ENCODE data around the gene C12orf56. TPM values are rescaled to one million over a fixed set of nuclear protein-coding genes. Genes with fewer than 3 reads are reported as not detected.

C12orf56 gene
- polyA plus RNA-seq, 3 donors from 2014 or later: not detected

GRCh38 chr12:64268409-64268808, 122.1 kb downstream of the C12orf56 start:
- Mint-ChIP-seq H3K9me3 (no peaks in the 10 kb centered on the region), H3K36me3 (no peaks in the 10 kb centered on the region), H3K27me3 (ENCODE audit: low read depth in 3 of 3) (peaks cover 0 to 5% (median 0%) of the 10 kb centered on the region in 3 donors), H3K27ac (no peak overlapping the region), H3K4me3 (no peak overlapping the region), H3K4me1 (peaks cover 0 to 9% of the 10 kb centered on the region in 2 donors)
- DNase-seq: no peak

GRCh38 chr12:64265839-64266238, 124.7 kb downstream of the C12orf56 start:
- H3K27me3 Mint-ChIP-seq (ENCODE audit: low read depth in 3 of 3): peaks cover 0 to 5% (median 2%) of the 10 kb centered on the region in 3 donors
- H3K9me3 Mint-ChIP-seq: no peaks in the 10 kb centered on the region
- H3K27ac Mint-ChIP-seq: no peak overlapping the region
- DNase-seq: no peak
- H3K4me3 Mint-ChIP-seq: no peak overlapping the region
- no peaks in the 10 kb centered on the region for H3K36me3 Mint-ChIP-seq
- peaks cover 0 to 9% of the 10 kb centered on the region in 2 donors for H3K4me1 Mint-ChIP-seq

GRCh38 chr12:64261813-64262212, 128.7 kb downstream of the C12orf56 start:
- DNase-seq: no peak
- Mint-ChIP-seq H3K4me3 (no peak overlapping the region), H3K36me3 (no peaks in the 10 kb centered on the region), H3K27me3 (ENCODE audit: low read depth in 3 of 3) (peaks cover 0 to 4% (median 0%) of the 10 kb centered on the region in 3 donors), H3K9me3 (no peaks in the 10 kb centered on the region), H3K4me1 (peaks cover 0 to 9% of the 10 kb centered on the region in 2 donors), H3K27ac (no peak overlapping the region)

GRCh38 chr12:64258576-64258975, 132.0 kb downstream of the C12orf56 start:
- DNase-seq: no peak
- Mint-ChIP-seq H3K27me3 (ENCODE audit: low read depth in 3 of 3) (peaks cover 0 to 4% (median 0%) of the 10 kb centered on the region in 3 donors), H3K4me1 (peaks cover 11 to 13% of the 10 kb centered on the region in 2 donors), H3K9me3 (no peaks in the 10 kb centered on the region), H3K36me3 (no peaks in the 10 kb centered on the region), H3K27ac (no peak overlapping the region), H3K4me3 (no peak overlapping the region)

- Mint-ChIP-seq H3K27me3 (ENCODE audit: low read depth in 3 of 3) (peaks cover 0 to 2% (median 0%) of the 10 kb centered on the region in 3 donors), H3K27ac (peak overlapping the region in 1 of 6 donors; percentile 21), H3K4me1 (peaks cover 11 to 13% of the 10 kb centered on the region in 2 donors), H3K36me3 (no peaks in the 10 kb centered on the region), H3K9me3 (no peaks in the 10 kb centered on the region), H3K4me3 (no peak overlapping the region)
- DNase-seq: peak; percentile 14 to 48 (median 25)
These were observed 134.3 kb downstream of the C12orf56 start for GRCh38 chr12:64256166-64256800.

GRCh38 chr12:64255249-64255648, 135.3 kb downstream of the C12orf56 start:
- Mint-ChIP-seq H3K9me3 (no peaks in the 10 kb centered on the region), H3K27ac (no peak overlapping the region), H3K36me3 (no peaks in the 10 kb centered on the region), H3K4me1 (peaks cover 11 to 13% of the 10 kb centered on the region in 2 donors), H3K4me3 (no peak overlapping the region), H3K27me3 (ENCODE audit: low read depth in 3 of 3) (no peaks in the 10 kb centered on the region)
- no peak for DNase-seq

- no peaks in the 10 kb centered on the region for H3K9me3 Mint-ChIP-seq
- H3K27ac Mint-ChIP-seq: no peak overlapping the region
- peaks cover 0 to 1% (median 0%) of the 10 kb centered on the region in 3 donors for H3K27me3 Mint-ChIP-seq (ENCODE audit: low read depth in 3 of 3)
These were observed 137.2 kb downstream of the C12orf56 start for GRCh38 chr12:64253356-64253755.

GRCh38 chr12:64252681-64253080, 137.9 kb downstream of the C12orf56 start:
- peaks cover 11 to 13% of the 10 kb centered on the region in 2 donors for H3K4me1 Mint-ChIP-seq
- H3K4me3 Mint-ChIP-seq: no peak overlapping the region
- H3K27me3 Mint-ChIP-seq (ENCODE audit: low read depth in 3 of 3): peaks cover 0 to 2% (median 1%) of the 10 kb centered on the region in 3 donors
- no peaks in the 10 kb centered on the region for H3K9me3 Mint-ChIP-seq
- no peak for DNase-seq
- H3K36me3 Mint-ChIP-seq: no peaks in the 10 kb centered on the region
- H3K27ac Mint-ChIP-seq: no peak overlapping the region

More at GRCh38 chr12:64253356-64253755, 137.2 kb downstream of the C12orf56 start:
- H3K36me3 Mint-ChIP-seq: no peaks in the 10 kb centered on the region
- H3K4me1 Mint-ChIP-seq: peaks cover 11 to 13% of the 10 kb centered on the region in 2 donors
- no peak overlapping the region for H3K4me3 Mint-ChIP-seq
- DNase-seq: no peak

GRCh38 chr12:64243809-64244208, 146.7 kb downstream of the C12orf56 start:
- Mint-ChIP-seq H3K4me3 (no peak overlapping the region), H3K4me1 (no peaks in the 10 kb centered on the region), H3K27me3 (ENCODE audit: low read depth in 3 of 3) (peaks cover 0 to 9% (median 3%) of the 10 kb centered on the region in 3 donors), H3K36me3 (peaks cover 0 to 3% (median 0%) of the 10 kb centered on the region in 3 donors), H3K27ac (no peak overlapping the region), H3K9me3 (no peaks in the 10 kb centered on the region)
- DNase-seq: no peak

GRCh38 chr12:64240781-64241180, 149.8 kb downstream of the C12orf56 start:
- Mint-ChIP-seq H3K4me3 (no peak overlapping the region), H3K36me3 (peaks cover 0 to 3% (median 0%) of the 10 kb centered on the region in 3 donors), H3K27ac (no peak overlapping the region), H3K4me1 (no peaks in the 10 kb centered on the region), H3K9me3 (no peaks in the 10 kb centered on the region), H3K27me3 (ENCODE audit: low read depth in 3 of 3) (peaks cover 4 to 10% (median 4%) of the 10 kb centered on the region in 3 donors)
- DNase-seq: no peak

GRCh38 chr12:64237382-64237781, 153.2 kb downstream of the C12orf56 start:
- Mint-ChIP-seq H3K27me3 (ENCODE audit: low read depth in 3 of 3) (peaks cover 5 to 6% (median 6%) of the 10 kb centered on the region in 3 donors), H3K27ac (no peak overlapping the region), H3K36me3 (peaks cover 0 to 2% (median 0%) of the 10 kb centered on the region in 3 donors), H3K4me3 (no peak overlapping the region), H3K9me3 (no peaks in the 10 kb centered on the region), H3K4me1 (no peaks in the 10 kb centered on the region)
- no peak for DNase-seq

GRCh38 chr12:64236549-64236948, 154.0 kb downstream of the C12orf56 start:
- Mint-ChIP-seq H3K27me3 (ENCODE audit: low read depth in 3 of 3) (peaks cover 3 to 6% (median 5%) of the 10 kb centered on the region in 3 donors), H3K4me1 (no peaks in the 10 kb centered on the region), H3K27ac (no peak overlapping the region), H3K36me3 (no peaks in the 10 kb centered on the region), H3K4me3 (no peak overlapping the region), H3K9me3 (no peaks in the 10 kb centered on the region)
- DNase-seq: no peak

GRCh38 chr12:64232196-64232595, 158.4 kb downstream of the C12orf56 start:
- H3K27ac Mint-ChIP-seq: no peak overlapping the region
- DNase-seq: no peak
- H3K4me3 Mint-ChIP-seq: no peak overlapping the region
- no peaks in the 10 kb centered on the region for H3K36me3 Mint-ChIP-seq
- H3K9me3 Mint-ChIP-seq: no peaks in the 10 kb centered on the region
- H3K27me3 Mint-ChIP-seq (ENCODE audit: low read depth in 3 of 3): peaks cover 8 to 11% (median 8%) of the 10 kb centered on the region in 3 donors
- no peaks in the 10 kb centered on the region for H3K4me1 Mint-ChIP-seq

GRCh38 chr12:64229796-64230195, 160.8 kb downstream of the C12orf56 start:
- Mint-ChIP-seq H3K27ac (no peak overlapping the region), H3K27me3 (ENCODE audit: low read depth in 3 of 3) (peaks cover 6 to 10% (median 9%) of the 10 kb centered on the region in 3 donors), H3K4me3 (no peak overlapping the region), H3K9me3 (no peaks in the 10 kb centered on the region), H3K36me3 (no peaks in the 10 kb centered on the region), H3K4me1 (no peaks in the 10 kb centered on the region)
- DNase-seq: no peak

- H3K27me3 Mint-ChIP-seq (ENCODE audit: low read depth in 3 of 3): peaks cover 6 to 10% (median 8%) of the 10 kb centered on the region in 3 donors
- no peaks in the 10 kb centered on the region for H3K4me1 Mint-ChIP-seq
- no peaks in the 10 kb centered on the region for H3K36me3 Mint-ChIP-seq
- DNase-seq: no peak
- no peak overlapping the region for H3K4me3 Mint-ChIP-seq
- H3K9me3 Mint-ChIP-seq: no peaks in the 10 kb centered on the region
- no peak overlapping the region for H3K27ac Mint-ChIP-seq
These were observed 161.3 kb downstream of the C12orf56 start for GRCh38 chr12:64229240-64229639.
